Kidney epithelial cell (primary cell): ENCODE measurements around the gene TFAP2C. TPM values are rescaled to one million over a fixed set of nuclear protein-coding genes. Genes with fewer than 3 reads are reported as not detected.

Experiments
- DNase-seq: peaks from one replicate; pipeline ENCODE4 v3.0.0-alpha.2; 2010; ENCODE audit warnings: low read depth
- H3K27me3 ChIP-seq: 2 replicates; pipeline ENCODE4 v1.6.0; 2011; ENCODE audit warnings: low read length; ENCODE audit not compliant: control insufficient read depth, insufficient read depth
- H3K36me3 ChIP-seq: 2 replicates; pipeline ENCODE4 v1.5.1; 2011; ENCODE audit warnings: low read length; ENCODE audit not compliant: control insufficient read depth, insufficient read depth
- H3K4me3 ChIP-seq: 2 replicates; pipeline ENCODE4 v1.5.1; 2011; ENCODE audit warnings: low read depth, mild to moderate bottlenecking, control low read depth, low read length
- CTCF ChIP-seq: IDR thresholded peaks from 2 replicates; pipeline ENCODE4 v1.5.1; 2011; ENCODE audit warnings: mild to moderate bottlenecking, moderate library complexity, low read length, control low read depth, inconsistent platforms; ENCODE audit not compliant: insufficient read depth, poor library complexity, severe bottlenecking
- total RNA-seq: library from RNA; depleted of rRNA; stranded (reverse); fragments of >200 nt; gene quantifications from 2 replicates; pipeline ENCODE4 v1.2.3, GENCODE V29; 2015

Gene TFAP2C
- total RNA-seq, 1 donor from 2014 or later, result 0.17 TPM

- TF ChIP-seq CTCF, result no peak
- Histone ChIP-seq H3K36me3 (no peaks in the 10 kb centered on the region), H3K4me3 (no peak overlapping the region), H3K27me3 (no peaks in the 10 kb centered on the region)
- DNase-seq, result no peak
Observed at GRCh38 chr20:56607061-56607704, 21.9 kb upstream of the TFAP2C start.

GRCh38 chr20:56608376-56608775 is 20.7 kb upstream of the TFAP2C start:
- no peak for TF ChIP-seq CTCF
- DNase-seq, result no peak
- Histone ChIP-seq H3K27me3 (no peaks in the 10 kb centered on the region), H3K36me3 (no peaks in the 10 kb centered on the region), H3K4me3 (no peak overlapping the region)

GRCh38 chr20:56609321-56609720 is 19.8 kb upstream of the TFAP2C start:
- H3K4me3 ChIP-seq, result no peak overlapping the region
- no peaks in the 10 kb centered on the region for H3K27me3 ChIP-seq
- no peak for TF ChIP-seq CTCF
- no peak for DNase-seq
- no peaks in the 10 kb centered on the region for H3K36me3 ChIP-seq

GRCh38 chr20:56610098-56610497 is 19.0 kb upstream of the TFAP2C start:
- Histone ChIP-seq H3K36me3 (no peaks in the 10 kb centered on the region), H3K27me3 (no peaks in the 10 kb centered on the region), H3K4me3 (no peak overlapping the region)
- no peak for TF ChIP-seq CTCF
- DNase-seq, result no peak

- no peak overlapping the region for H3K4me3 ChIP-seq
- no peaks in the 10 kb centered on the region for H3K36me3 ChIP-seq
- no peak for TF ChIP-seq CTCF
- no peak for DNase-seq
- H3K27me3 ChIP-seq, result no peaks in the 10 kb centered on the region
Observed at GRCh38 chr20:56614196-56614595, 14.9 kb upstream of the TFAP2C start.

GRCh38 chr20:56616716-56617115 is 12.4 kb upstream of the TFAP2C start:
- TF ChIP-seq CTCF, result no peak
- H3K27me3 ChIP-seq, result no peaks in the 10 kb centered on the region
- H3K4me3 ChIP-seq, result no peak overlapping the region
- no peak for DNase-seq
- no peaks in the 10 kb centered on the region for H3K36me3 ChIP-seq
